CD14-positive monocyte (primary cell): ENCODE results near the gene ZNF229. TPM values are rescaled to one million over a fixed set of nuclear protein-coding genes. Genes with fewer than 3 reads are reported as not detected.
"Not testable (repeated sequence)": the region's sequence is repeated elsewhere in the genome, so short reads cannot be mapped to it uniquely, and the experiment has no call there.

Experiments used
- DNase-seq, 3 donors: peaks; one replicate each; pipeline ENCODE4 v3.0.0-alpha.2; 2011 to 2022
- H2AFZ ChIP-seq: 2 replicates; pipeline ENCODE4 v1.6.0; 2012; ENCODE audit warnings: mild to moderate bottlenecking, low read depth, low read length, inconsistent platforms; ENCODE audit not compliant: insufficient read depth, poor library complexity, severe bottlenecking
- H3K27ac ChIP-seq, 2 donors: 1 replicate in 1 of 2; 2 replicates in 1 of 2; pipeline ENCODE4 v1.5.1; 2012 to 2013; ENCODE audit warnings: low read length in 2 of 2, control low read depth in 1 of 2, inconsistent platforms in 1 of 2, low read depth in 1 of 2, mild to moderate bottlenecking in 1 of 2
- H3K27me3 ChIP-seq, 2 donors: one replicate each; pipeline versions ENCODE4 v1.6.0 to v1.6.1; 2011 to 2013; ENCODE audit warnings: low read length in 2 of 2; ENCODE audit not compliant: control insufficient read depth in 2 of 2, insufficient read depth in 2 of 2
- H3K36me3 ChIP-seq, 2 donors: replicated peaks in 1 of 2; 1 replicate in 1 of 2; 2 replicates in 1 of 2; pipeline versions ENCODE4 v1.5.1 to v1.6.1; 2012 to 2013; ENCODE audit warnings: low read length in 2 of 2, control low read depth in 1 of 2, inconsistent platforms in 1 of 2, mild to moderate bottlenecking in 1 of 2; ENCODE audit not compliant: insufficient read depth in 2 of 2, control insufficient read depth in 1 of 2
- H3K4me1 ChIP-seq, 2 donors: 1 replicate in 1 of 2; 2 replicates in 1 of 2; pipeline versions ENCODE4 v1.5.1 to v1.6.1; 2012 to 2013; ENCODE audit warnings: low read length in 2 of 2, control low read depth in 1 of 2, inconsistent platforms in 1 of 2, mild to moderate bottlenecking in 1 of 2, moderate library complexity in 1 of 2; ENCODE audit not compliant: insufficient read depth in 2 of 2, control insufficient read depth in 1 of 2
- H3K4me2 ChIP-seq: replicated peaks from 2 replicates; pipeline ENCODE3; 2012; ENCODE audit warnings: low read length, moderate library complexity, mild to moderate bottlenecking; ENCODE audit not compliant: poor library complexity, severe bottlenecking; ENCODE audit errors: extremely low read depth
- H3K4me3 ChIP-seq, 3 experiments: fragments of 200-600 bp in 1 of 3; sonication (generic) in 1 of 3; replicated peaks in 1 of 3; 1 replicate in 2 of 3; 2 replicates in 1 of 3; pipeline ENCODE4 v1.5.1; 2011 to 2013; ENCODE audit warnings: low read length in 3 of 3, mild to moderate bottlenecking in 3 of 3, control low read depth in 2 of 3, low read depth in 2 of 3, inconsistent platforms in 1 of 3, moderate library complexity in 1 of 3
- H3K79me2 ChIP-seq: 2 replicates; pipeline ENCODE4 v1.6.0; 2012; ENCODE audit warnings: mild to moderate bottlenecking, control low read depth, inconsistent platforms, low read length, moderate library complexity; ENCODE audit not compliant: insufficient read depth
- H3K9ac ChIP-seq: 2 replicates; pipeline ENCODE4 v1.6.0; 2017; ENCODE audit warnings: low read length, mild to moderate bottlenecking; ENCODE audit not compliant: insufficient read depth, poor library complexity, severe bottlenecking
- H3K9me3 ChIP-seq, 2 donors: replicated peaks in 1 of 2; 1 replicate in 1 of 2; 2 replicates in 1 of 2; pipeline versions ENCODE4 v1.5.1 to v1.6.1; 2012 to 2013; ENCODE audit warnings: low read length in 2 of 2, control low read depth in 1 of 2; ENCODE audit not compliant: control insufficient read depth in 1 of 2, insufficient read depth in 1 of 2
- H4K20me1 ChIP-seq: 2 replicates; pipeline ENCODE4 v1.6.0; 2012; ENCODE audit warnings: mild to moderate bottlenecking, low read length, control low read depth, moderate library complexity; ENCODE audit not compliant: insufficient read depth
- H3K27ac Mint-ChIP-seq, 7 donors: one replicate each; pipeline ENCODE4 v1.8.0; 2020; ENCODE audit warnings: mild to moderate bottlenecking in 7 of 7, mixed read lengths in 7 of 7, moderate library complexity in 6 of 7, inconsistent platforms in 2 of 7
- H3K27me3 Mint-ChIP-seq, 3 donors: one replicate each; pipeline ENCODE4 v1.8.0; 2021 to 2022; ENCODE audit warnings: low read depth in 3 of 3, mild to moderate bottlenecking in 3 of 3, mixed read lengths in 3 of 3, moderate library complexity in 3 of 3, inconsistent platforms in 1 of 3
- H3K36me3 Mint-ChIP-seq, 2 donors: one replicate each; pipeline ENCODE4 v1.8.0; 2020; ENCODE audit warnings: mixed read lengths in 2 of 2, inconsistent platforms in 1 of 2, mild to moderate bottlenecking in 1 of 2
- H3K4me1 Mint-ChIP-seq: one replicate; pipeline ENCODE4 v1.8.0; 2020; ENCODE audit warnings: mild to moderate bottlenecking, mixed read lengths
- H3K4me3 Mint-ChIP-seq, 2 donors: one replicate each; pipeline ENCODE4 v1.8.0; 2020; ENCODE audit warnings: mild to moderate bottlenecking in 2 of 2, mixed read lengths in 2 of 2, moderate library complexity in 1 of 2
- H3K9me3 Mint-ChIP-seq, 7 donors: one replicate each; pipeline ENCODE4 v1.8.0; 2020 to 2022; ENCODE audit warnings: mixed read lengths in 7 of 7, mild to moderate bottlenecking in 6 of 7, moderate library complexity in 6 of 7, inconsistent platforms in 2 of 7
- CTCF ChIP-seq: fragments of 200-600 bp; IDR thresholded peaks from one replicate; pipeline ENCODE4 v1.8.0; 2022; ENCODE audit warnings: antibody characterized with exemption, mild to moderate bottlenecking
- WGBS: methylation state at CpG from one replicate; pipeline ENCODE4 v1.1.5; 2013; ENCODE audit warnings: missing lambda C conversion rate; ENCODE audit not compliant: insufficient coverage; 5-methylcytosine and 5-hydroxymethylcytosine counted together
- intact Hi-C, 2 donors: fragments of 100-400 bp; cut with micrococcal nuclease; formaldehyde crosslinking; loops; one replicate each; pipeline versions ENCODE4 v1.15.0 to v1.15.1; 2023
- polyA plus RNA-seq, 3 donors: library from polyadenylated mRNA; depleted of rRNA in 1 of 3; unstranded in 2 of 3; stranded (reverse) in 1 of 3; fragments of 300-500 nt in 2 of 3; fragments of >200 nt in 1 of 3; fragmentation: Illumina TruSeq in 2 of 3; gene quantifications; 1 replicate in 2 of 3; 2 replicates in 1 of 3; pipeline ENCODE4 v1.2.3, GENCODE V29; 2012 to 2021

The ZNF229 gene
- polyA plus RNA-seq, 3 donors, result 0.03 TPM; not detected in 2

DNA sequence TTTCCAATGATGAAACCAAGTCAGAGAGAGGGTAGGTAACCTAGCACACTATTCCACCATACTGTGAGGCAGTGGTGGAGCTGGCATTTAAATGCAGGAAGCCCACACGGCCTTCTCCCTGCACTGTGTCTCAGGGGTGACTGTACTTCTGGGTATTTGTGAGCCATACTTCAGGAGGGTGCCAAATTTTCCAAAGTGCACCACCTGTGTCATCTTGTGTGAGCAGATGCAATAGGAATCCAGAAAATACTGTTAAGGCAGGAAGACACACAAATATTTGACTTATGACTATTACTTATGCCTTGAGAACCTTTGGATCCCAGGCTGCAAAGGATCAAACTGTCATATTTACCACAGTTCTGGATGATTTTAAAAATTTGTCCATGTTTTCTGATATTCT is 17.3 kb downstream of the ZNF229 start:
- no peaks in the 10 kb centered on the region for H3K4me1 ChIP-seq
- peaks cover 0 to 3% (median 0%) of the 10 kb centered on the region in 3 donors for H3K27me3 Mint-ChIP-seq
- no peak overlapping the region for H3K9ac ChIP-seq
- H3K27ac ChIP-seq, result no peak overlapping the region
- no peak overlapping the region for H2AFZ ChIP-seq
- H4K20me1 ChIP-seq, result no peaks in the 10 kb centered on the region
- intact Hi-C loops, result no loop called here
- WGBS, result no CpG with 5 or more reads among the region's 1 CpG
- no peak overlapping the region for H3K4me2 ChIP-seq
- H3K36me3 ChIP-seq, result no peaks in the 10 kb centered on the region
- no peaks in the 10 kb centered on the region for H3K27me3 ChIP-seq
- H3K79me2 ChIP-seq, result no peaks in the 10 kb centered on the region
- no peak overlapping the region for H3K4me3 ChIP-seq
- no peaks in the 10 kb centered on the region for H3K36me3 Mint-ChIP-seq
- no peak for DNase-seq
- TF ChIP-seq CTCF, result no peak
- H3K4me1 Mint-ChIP-seq, result no peaks in the 10 kb centered on the region
- no peak overlapping the region for H3K4me3 Mint-ChIP-seq
- H3K27ac Mint-ChIP-seq, result no peak overlapping the region
- H3K9me3 ChIP-seq, result peaks cover 68 to 92% of the 10 kb centered on the region in 2 donors
- H3K9me3 Mint-ChIP-seq, result peaks cover 51 to 89% (median 74%) of the 10 kb centered on the region in 7 donors

DNA sequence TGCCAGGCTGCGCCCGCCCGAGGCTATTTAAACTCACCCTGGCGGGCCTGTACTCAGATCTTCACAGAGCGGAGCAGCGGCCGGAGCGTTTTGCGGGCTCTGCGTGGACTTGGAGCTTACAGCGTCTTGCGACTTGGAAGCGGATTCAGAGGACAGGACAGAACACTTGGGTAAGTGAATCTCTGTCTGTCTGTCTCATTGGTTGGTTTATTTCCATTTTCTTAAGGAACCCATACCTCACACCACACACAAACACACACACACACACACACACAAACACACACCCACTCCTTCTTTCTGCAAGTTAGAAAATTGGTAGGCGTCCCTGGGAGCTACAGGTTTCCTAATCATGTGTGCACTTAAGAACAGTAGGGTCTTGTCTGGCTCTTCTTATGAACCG is 32.7 kb downstream of the ZNF229 start:
- peaks cover 29 to 57% (median 52%) of the 10 kb centered on the region in 7 donors for H3K9me3 Mint-ChIP-seq
- H3K4me2 ChIP-seq, H3K4me3 Mint-ChIP-seq, H3K27me3 Mint-ChIP-seq, H3K4me3 ChIP-seq, H3K79me2 ChIP-seq, DNase-seq, intact Hi-C loops, H3K4me1 ChIP-seq, H3K36me3 Mint-ChIP-seq, H3K27ac Mint-ChIP-seq, H3K9ac ChIP-seq, H3K36me3 ChIP-seq, H2AFZ ChIP-seq, H3K4me1 Mint-ChIP-seq, H3K27me3 ChIP-seq, H4K20me1 ChIP-seq, H3K27ac ChIP-seq: not testable (repeated sequence)
- WGBS, result 100% methylated on average over 1 of the region's 15 CpGs
- H3K9me3 ChIP-seq, result peaks cover 64 to 69% of the 10 kb centered on the region in 2 donors
